SW480 (cell line): ENCODE data around the gene RAB28.

Source experiments
- DNase-seq: peaks from one replicate; pipeline ENCODE4 v3.0.0-alpha.2; 2016; ENCODE audit warnings: low spot score

Gene RAB28

DNA sequence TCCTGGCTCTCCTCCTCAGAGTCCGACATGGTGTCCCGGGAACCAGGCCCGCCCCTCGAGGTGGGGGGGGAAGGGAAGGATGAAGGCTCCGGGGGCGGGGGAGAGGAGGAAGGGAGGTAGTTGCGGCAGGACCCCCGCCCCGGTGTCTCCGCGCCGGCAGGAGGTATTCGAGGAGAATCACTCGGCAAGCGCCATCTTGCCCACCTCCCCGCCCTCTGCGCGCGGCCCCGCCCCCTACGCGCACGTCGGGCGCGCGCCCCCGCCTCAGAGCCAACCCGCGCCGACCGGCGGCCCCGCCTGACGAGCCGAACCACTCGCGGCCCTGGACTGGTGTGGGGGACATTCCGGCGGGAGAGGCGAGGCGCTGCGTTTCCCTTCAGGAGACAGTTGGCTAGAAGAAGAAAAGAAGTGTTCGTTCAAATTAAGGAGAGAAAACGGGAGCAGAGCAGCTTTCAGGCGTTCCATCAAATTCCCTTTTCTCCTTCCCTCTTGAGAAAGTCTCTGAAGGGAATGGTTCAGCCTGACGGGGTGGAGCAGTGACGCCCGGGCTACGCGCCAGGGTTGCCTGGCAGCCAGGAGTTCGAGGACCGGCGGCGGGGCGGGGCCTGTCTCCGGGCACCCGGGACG, at the start of gene RAB28:
Gene RAB28, minus strand, starts transcription at position 219 of the 627 bp plus-strand sequence.
- DNase-seq, result peak; percentile 83

DNA sequence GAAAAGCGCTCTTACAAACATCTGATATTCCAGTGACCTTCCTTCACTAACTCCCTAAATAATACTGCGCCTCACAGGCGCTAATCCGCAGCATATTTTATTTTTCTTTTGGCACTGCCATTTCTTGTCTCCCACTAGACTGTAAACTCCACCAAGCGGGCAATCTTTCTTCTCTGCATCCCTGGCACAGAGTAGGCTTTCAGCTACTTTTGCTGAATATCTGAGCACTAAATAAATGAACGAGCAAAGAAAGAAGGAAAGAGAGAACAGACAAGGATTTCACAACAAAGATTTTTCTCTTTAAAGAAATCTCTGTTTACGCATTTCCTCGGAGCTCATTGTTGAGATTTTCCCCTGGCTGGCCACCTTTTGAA, 47.5 kb upstream of the RAB28 start:
- no peak for DNase-seq

DNA sequence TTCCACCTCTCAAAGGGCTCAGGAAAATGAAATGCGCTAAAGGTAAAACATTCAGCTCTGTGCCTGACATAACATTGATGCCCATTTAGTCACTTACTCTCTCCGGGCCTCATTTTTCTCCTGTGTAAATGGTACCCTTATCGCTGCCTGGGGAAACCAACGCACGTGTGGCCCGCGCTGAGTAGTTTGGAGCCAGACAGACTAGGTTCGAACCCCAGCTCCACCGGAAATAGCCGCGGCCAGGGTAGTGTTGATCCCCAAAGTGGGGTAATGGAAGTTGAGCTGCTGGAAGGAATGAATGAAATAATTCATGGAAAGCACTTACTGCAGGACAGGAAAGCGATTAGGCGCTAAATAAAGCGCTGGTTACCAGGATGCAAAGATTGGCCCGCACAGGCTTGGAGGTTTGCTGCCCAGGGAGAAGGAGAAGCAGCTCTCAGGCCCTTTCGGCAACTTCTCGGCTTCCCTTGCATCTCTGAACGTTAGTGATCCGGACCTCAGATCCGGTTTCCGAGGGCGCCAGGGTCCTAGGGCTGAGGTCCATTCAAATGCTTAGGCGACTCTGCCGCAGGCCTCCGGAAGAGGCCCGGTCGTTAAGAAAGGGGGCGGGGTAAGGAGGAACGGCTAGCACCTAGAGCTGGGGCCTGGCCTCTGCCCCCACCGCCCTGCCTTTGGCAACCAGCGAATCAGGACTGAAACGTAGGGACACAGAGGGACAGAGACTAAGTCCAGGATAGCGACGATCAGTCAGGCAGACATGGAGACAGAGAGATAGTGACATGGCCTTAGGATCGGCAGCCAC, 46.9 kb upstream of the RAB28 start:
- DNase-seq, result no peak

DNA sequence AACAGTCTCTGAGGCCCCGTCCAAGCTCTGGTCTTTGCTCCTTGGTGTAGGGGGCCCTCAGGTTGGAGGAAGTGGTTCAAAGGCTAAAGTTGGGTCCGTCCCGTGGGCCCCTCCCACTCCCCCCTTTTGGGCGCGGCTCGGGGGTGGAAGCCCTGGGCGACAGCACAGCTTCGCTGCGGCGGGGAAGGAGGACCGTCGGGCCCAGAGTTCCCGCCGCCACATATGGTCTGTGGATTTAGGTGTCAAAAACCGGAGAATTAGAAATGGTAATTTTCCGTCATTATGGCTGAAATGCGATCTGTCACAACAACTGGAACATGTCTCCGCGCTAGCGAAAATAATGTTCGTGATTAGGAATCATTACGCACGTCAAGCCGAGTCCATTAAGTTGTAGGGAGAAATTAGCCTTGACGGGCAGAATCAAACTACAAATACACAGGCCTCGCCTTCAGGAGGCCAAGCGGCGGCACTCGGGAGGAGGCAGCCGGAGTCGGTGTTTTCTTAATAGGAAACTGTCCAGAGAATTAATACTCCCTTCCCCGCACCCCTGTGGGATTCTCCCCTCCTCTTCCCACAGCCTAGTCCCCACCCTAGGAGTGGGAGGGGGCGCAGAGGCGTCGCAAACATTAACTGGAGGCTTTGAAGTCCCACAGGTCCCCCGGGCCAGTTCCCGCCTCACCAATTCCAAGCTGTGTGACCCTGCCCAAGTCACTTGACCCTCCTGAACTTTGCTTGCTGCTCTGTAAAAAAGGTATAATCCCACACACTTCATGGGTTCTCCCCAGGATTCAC, 45.2 kb upstream of the RAB28 start:
- DNase-seq, result no peak

DNA sequence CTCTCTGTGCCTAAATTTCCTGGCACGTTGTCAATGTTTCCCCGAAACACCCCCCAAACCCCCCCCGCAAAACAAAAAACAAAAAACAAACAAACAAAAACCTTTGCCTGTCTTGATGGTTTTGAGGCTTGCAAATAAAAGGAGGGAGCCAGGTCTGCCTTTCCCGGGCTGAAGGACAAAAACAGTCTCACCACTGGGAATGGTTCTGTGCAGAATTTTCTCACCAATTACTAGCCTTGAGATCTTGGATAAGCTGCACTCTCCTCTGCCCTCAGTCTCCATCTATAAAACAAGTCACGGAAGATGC, 44.6 kb upstream of the RAB28 start:
- DNase-seq, result no peak

DNA sequence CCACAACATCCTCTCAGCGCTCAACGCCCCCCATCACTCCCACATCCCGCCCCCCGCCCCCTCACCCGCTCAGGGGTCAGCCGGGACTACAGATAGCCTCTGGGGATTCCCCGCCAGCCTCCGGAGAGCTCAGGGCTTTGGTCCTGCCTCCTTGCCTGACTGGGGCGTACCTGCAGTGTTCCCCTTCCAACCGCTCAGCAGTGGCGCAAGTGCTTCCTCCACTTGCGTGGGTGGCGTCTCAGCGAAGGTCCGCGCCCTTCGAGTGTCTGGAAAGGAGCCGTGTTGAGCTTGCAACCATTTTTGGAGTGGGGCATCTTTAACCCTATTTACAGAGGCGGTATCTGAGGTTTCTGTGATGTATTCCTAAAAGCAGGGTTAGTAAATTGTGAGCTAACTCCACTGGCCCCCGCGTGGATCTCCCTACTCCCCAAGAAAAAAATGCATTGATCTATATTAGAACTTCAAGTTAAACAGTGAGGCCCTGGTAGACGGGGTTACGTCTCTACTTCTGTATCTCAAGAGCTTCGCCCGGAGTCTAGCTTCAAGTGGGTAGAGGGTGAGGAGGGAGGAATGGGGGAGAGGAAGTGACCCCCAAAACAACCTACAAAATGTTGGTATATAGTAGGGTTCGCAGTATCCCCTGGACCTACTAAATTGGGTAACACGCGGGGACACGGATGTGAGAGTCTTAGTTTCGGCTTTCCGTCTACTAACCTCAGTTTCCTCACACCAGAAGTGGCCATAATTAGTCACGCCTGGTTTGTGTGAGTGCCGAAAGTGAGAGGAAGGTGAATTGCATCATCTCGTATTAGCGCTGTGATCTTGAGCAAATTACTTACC, 44.1 kb upstream of the RAB28 start:
- no peak for DNase-seq

DNA sequence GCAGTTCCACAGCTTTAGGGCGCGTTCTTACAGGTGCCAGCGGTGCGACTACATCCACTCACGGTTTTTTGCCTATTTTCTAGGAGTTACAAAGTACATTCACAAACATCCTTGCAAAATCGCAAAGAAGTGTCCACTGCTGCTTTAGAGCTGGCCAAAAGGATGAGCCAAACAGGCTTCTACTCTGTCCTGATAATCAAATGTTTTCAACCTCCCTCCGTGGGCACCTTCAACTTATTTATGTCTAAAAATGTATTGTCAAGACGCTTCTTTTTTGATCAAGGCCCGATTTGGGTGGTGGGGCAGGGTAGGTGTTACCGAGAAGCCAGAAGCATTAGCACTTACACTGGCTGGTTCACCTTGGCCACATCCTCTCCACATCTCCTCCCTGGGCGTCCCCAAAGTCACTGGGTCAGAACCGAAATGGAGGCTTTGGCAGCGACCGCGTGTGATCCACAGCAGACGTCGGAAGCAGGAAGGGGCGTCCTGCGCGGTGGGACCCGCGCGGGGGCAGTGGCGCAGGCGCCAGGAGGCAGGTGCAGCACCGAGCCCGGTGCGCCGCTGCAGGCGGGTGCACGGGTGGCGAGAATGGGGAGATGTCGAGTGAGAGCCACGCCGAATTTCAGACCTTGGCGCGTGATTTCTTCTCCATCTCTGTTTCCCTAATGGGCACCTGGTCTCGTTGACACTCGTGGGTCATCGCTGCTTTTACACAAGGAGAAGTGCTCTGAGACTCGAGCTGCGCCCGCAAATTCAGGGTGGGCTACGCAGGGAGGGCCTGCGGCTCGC, 43.2 kb upstream of the RAB28 start:
- no peak for DNase-seq

DNA sequence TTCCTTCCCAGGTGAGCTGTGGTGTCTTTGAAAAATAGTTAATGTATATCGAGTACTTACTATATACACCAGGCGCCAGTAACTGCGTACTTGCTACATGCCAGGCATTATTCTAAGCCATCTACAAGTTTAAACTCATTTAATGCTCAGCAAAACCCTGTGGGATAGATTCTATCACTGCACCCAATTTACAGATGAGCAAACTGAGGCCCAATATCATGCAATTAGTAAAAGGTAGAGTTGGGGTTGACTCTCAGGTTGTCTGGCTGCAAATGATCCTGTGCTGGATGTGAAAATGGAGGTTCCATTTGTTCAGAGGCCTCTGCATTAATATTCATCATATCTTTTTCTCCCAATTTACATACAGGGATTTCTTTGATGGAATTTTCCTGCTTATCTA, 42.5 kb upstream of the RAB28 start:
- no peak for DNase-seq

DNA sequence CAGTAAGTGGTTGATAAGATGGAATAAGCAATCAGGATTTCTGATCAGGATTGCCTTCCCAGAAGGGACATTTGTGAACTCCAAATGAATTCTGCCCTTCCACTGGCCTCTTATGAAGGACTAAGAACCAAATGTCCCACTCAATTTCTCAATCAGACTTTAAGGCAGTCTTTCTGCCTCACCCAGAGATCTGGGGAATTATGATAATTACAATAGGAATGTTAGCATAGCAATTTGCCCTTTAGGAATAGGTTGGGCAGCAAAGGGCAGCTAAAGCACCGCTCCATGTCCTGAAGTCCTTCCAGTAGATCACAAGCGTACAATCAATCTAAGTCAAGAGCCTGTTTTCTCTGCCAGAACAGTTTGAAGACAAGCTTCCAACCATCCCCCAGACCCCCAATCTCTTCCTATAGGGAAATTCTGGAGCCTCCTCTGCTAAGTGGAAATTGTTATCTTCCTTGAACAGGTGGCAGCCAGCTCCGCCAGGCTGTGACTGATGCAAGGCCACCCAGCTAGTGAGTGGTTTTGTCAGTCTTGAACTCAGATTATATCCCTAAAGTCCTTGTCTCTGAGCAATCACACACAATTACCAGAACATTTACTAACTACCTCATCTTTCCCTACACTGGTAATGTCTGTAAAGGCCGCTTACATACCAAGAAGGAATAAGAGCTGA, 41.6 kb upstream of the RAB28 start:
- DNase-seq, result no peak

DNA sequence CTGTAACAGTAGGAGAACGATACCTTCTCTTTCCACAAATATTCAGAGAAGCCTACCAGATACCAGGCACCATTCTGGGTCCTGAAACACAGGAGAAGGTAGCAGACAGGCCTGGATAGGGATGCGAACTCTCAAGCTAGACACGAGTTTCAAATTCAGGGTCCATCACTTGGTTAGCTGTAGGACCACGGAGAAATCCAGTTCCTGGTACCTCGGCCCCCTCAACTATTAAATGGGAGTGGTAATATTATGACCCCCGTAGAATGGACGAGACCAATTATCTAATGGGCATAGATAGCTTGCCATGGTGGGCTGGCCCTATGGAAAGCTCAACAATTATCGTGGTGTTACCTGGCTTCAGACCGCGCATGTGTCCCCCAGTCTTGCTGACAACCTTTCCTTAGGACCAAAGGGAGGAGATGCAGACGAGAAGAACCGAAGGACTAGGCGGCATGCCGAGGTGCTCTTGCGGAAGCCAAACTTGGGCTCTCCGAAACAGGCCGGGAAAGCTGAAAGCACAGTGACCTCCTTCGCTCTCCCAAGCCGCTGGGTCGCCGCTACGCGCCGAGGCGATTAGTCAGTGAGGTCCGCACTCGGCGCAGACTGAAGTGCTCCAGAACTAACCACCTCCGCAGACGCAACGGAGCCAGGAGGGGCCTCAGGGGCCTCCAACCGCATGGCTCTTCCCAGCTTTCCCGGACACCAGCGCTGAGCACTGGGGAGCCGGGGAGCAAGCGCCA, 40.5 kb upstream of the RAB28 start:
- DNase-seq, result no peak

DNA sequence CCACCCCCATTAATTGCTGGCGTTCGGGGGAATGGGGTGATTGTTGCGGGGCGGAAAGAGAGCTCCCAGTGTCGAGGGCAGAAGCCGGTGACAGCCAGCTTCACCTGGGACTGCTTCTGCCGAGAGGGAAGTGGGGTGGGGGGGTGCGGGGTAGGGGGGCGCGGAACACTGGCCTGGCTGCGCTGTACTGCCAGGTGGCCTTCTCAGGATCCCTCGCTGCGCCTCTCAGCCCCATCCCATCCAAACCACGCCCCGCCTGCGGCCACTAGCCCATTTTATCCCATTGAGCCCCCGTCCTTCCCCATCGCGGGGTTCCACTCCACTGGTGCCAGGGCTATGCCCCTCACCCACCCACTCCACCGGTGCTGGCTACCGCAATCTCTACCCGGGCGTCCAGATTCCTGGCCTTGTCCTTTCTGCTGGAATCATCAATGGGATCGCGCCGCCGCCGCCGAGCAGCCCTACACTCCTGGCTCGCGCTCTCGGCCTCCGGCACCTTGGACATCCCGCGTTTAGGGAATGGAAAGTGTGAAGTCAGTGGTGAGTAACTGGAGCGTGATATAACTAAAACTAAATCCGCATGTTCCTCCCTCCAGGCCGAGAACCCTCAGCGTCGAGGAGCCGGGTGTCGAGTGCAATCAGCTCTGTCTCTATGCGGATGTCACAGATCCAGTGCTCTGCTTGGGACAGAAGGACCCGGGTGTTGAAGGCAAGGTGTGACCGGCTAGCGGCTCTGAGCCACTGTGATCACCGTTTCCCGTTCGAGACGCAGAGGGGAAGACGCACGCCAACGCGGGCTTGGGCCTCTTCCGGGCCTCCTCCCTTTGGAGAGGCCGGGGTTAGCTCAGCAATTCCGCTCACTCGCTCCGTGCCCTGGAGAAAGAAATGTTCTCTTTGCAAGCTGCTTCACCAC, 39.7 kb upstream of the RAB28 start:
- DNase-seq, result no peak

DNA sequence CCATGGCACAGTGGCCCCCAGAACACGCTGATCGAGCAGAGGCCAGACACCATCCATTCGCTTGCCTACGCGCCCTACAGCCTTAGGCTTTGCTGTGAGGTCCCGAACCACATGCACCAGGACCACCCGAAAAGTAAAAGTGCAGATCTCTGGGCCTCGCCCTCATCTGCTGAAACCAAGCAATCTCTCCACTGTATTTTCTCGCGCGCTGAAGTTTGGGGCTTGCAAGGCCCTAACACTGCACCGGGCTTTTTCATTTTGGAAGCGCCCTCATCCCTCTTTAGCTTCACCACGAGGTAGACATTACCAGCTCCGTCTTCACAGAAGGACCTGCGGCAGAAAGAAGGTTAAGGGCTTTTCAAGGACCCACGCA, 39.0 kb upstream of the RAB28 start:
- DNase-seq, result no peak

DNA sequence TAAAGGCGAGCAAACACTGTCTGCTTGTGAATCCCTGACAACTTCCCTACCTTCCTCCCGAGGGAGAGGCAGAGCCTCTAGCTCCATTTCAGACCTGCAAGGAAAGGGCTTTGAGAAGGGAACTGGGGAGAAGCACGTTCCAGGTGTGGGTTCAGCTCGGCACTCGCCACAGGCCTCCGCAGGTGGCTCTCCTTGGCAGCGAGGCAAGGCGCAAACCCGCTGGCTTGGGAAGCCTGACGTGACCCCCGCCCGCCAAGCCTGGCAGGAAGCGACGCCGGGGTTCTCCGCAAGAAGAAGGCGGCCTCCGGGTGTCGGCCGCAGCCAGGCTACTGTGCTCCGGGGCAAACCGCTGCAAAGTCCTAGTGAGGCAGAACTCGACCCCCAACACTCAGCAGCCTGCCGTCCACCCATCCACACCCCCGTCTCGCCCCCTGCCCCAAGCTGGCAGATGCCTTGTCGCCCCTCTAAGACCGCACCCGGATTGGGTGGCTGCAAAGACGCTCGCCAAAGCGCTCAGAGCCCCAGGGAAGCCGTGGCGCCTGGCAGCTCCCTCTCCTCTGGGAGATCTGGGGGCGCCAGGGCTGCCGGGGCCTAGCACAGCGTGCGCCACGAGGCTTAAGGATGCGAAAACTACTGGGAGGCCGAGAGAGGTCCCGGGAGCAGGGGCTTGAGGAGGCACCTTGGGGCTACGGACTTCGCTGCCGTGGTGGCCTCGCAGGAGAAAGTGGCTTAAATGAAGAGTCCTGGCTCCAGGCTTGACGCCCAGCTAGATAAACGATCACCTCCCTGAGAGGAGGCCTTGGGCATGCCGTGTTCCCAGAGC, 38.4 kb upstream of the RAB28 start:
- DNase-seq, result no peak

DNA sequence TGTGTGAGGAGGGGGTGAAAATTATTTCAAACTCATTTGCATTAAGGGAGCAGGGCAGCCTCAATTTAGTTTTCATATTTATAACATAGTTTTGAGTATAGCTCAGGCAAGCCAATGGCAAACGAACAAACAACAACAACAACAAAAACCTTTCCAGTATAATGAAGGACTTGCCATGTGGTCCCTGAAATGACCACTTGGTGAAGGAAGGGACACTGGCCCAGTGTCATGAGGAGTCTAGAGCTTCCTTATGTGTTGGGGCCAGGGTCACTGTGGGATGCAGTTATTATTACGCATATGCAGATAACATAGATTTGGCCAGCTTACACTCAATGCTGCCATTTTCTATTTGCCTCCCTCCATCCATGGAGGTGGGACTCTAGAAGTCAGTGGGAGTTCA, 36.9 kb upstream of the RAB28 start:
- no peak for DNase-seq

DNA sequence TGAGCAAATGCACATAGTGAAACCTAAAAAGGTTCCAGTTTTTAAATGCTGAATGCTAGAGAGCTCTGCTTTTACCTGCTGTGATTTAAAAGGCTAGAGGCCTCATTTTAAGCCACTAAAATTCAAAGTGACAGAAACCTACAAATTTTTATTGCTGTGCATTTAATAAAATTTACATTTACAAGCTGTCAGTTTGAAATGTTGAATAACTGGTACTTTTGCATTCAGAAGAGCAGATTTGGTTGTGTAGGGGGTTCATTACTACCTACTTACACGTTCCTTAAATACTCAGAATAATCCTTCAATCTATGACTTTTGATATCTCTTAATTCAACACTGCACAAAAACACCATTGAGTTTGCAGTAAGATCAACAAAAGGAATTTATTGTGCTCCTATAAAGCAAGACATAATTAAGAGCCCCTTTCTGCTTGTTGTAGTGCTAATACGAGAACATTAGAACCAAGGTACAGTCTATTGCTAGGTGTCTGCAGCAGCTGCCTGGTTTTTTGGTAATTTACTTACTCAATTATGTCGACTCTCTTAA, 32.2 kb upstream of the RAB28 start:
- DNase-seq, result no peak

DNA sequence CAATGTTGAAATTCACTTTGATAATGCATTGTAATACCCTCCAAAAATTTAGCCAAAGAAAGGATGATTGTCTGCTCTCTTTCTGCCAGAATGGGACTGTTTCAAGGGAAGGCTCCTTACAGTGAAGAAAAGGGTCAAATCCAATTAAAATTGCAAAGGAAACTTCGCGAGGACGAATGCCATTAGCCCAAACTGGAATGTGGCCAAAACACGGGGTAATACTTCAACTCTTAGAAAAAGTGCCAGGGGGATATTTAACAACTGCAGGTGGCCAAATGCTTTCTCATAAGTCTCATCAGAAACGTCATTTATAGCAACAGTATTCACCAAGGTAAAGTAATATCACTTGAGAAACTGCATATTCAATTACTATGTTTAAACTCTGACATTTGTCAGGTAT, 31.1 kb upstream of the RAB28 start:
- DNase-seq, result no peak

DNA sequence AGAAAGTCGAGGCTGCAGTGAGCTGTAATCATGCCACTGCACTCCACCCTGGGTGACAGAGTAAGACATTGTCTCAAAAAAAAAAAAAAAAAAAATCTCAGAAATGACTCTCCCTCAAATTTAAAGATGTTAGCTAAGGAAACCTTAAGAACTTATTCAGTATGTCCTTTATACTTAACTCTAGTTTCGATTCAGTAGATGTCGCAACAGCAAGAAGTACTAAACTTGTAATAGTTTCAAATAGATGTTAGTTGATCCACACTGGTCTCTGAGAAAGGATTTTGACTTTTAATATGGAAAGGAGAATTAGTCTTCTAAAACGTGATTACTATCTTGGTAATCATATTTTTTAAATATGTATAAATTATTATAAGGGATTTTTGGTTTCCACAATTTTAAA, 30.6 kb upstream of the RAB28 start:
- no peak for DNase-seq

DNA sequence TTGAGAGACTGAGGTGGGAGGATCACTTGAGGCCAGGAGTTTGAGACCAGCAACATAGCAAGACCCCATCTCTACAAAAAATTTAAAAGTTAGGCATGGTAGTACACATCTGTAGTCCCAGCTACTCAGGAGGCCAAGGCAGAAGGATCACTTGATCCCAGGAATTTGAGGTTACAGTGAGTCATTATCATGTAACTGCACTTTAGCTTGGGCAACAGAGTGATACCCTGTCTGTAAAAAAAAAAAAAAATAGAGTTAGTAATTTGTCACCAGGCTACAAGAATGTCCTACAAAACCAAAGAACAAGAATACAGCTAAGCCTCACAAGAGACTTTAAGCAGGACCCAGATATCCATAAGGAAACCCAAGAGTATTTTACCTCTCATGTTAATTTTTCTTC, 27.0 kb upstream of the RAB28 start:
- no peak for DNase-seq
